ENCODE data around the gene NOL6. TPM values are rescaled to one million over a fixed set of nuclear protein-coding genes. Genes with fewer than 3 reads are reported as not detected.

The NOL6 gene
- total and polyA plus RNA-seq, 10 of the 15 experiments (the other 5 are each of a cell fraction or from before 2014, with no cell fraction given), result 8.3 to 53.2 (median 33.1) TPM

DNA sequence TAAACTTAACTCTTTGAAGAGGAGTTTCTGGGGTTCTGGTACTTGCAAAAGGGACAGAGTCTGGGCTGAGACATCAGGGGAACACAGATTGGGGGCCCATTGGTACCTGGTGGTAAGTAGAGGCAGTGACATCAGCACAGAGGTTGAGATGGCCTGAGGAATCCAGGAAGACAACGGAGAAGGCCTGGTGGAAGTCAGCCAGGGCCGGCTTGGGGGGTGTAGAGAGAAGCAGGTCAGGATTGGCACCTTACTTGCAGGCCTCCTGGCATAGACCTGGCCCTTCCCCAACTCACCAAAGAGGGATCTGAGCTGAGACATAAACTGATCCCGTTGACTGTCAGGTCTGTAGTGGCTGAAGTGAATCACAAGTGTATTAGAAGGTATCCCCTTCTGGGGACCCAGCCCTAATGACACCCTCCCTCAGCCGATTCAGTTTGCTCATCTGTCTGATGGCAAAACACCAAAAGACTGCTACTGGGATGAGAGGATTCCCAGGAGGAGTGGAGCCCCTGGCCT lies 5.5 kb downstream of the NOL6 start:
- RAD21 ChIA-PET (ENCODE audit: unreplicated experiment), result interaction anchor here (2.5 to 3.8 kb wide), 3 partner anchors 10 to 64 kb away, joined by 9 to 39 read pairs (median 18); no protein-coding TSS in a partner anchor
- Histone ChIP-seq H3K4me3 (no peak overlapping the region), H3K4me2 (ENCODE audit: control insufficient read depth, insufficient read depth) (no peak overlapping the region), H3K9me3 (replicated peaks; ENCODE audit: control insufficient read depth, insufficient read depth, low read length) (no peaks in the 10 kb centered on the region), H4K20me1 (ENCODE audit: control insufficient read depth, insufficient read depth) (no peaks in the 10 kb centered on the region), H3K27ac (ENCODE audit: control insufficient read depth, insufficient read depth) (no peak overlapping the region), H3K36me3 (ENCODE audit: control insufficient read depth in 2 of 2, insufficient read depth in 2 of 2, low read length in 1 of 2) (peaks cover 33 to 52% of the 10 kb centered on the region in 2 experiments), H2AFZ (ENCODE audit: control insufficient read depth, low read depth, low read length) (no peak overlapping the region), H3K4me1 (ENCODE audit: control insufficient read depth, insufficient read depth, low read length) (peaks cover 7% of the 10 kb centered on the region), H3K79me2 (ENCODE audit: control insufficient read depth, insufficient read depth, low read length) (peaks cover 16% of the 10 kb centered on the region), H3K9ac (ENCODE audit: control insufficient read depth, insufficient read depth, low read length) (no peak overlapping the region), H3K27me3 (replicated peaks in 1 of 2; ENCODE audit: control insufficient read depth in 2 of 2, insufficient read depth in 2 of 2, low read length in 1 of 2) (no peaks in the 10 kb centered on the region)
- no peak for DNase-seq (ENCODE audit: low read depth, low spot score)
- BruUV-seq (replicated peaks), result no TSS peak
- WGBS (ENCODE audit: insufficient coverage, insufficient replicate concordance, low lambda C conversion rate, missing lambda C conversion rate), result 80% methylated on average over 4 of the region's 4 CpGs
- no peak for FAIRE-seq
- POLR2A ChIA-PET, result no interaction called here
- no peak for TF ChIP-seq TCF7 (IDR thresholded peaks at IDR 0.05; ENCODE audit: borderline replicate concordance)
- TF ChIP-seq BCL11A (IDR thresholded peaks at IDR 0.05; ENCODE audit: low read depth, low read length), result no peak
- no peak for TF ChIP-seq ZSCAN29 (IDR thresholded peaks at IDR 0.05)
- no peak for TF ChIP-seq MYC (IDR thresholded peaks at IDR 0.05; ENCODE audit: insufficient read depth, insufficient read length, insufficient replicate concordance, low read length, severe bottlenecking)
- no peak for TF ChIP-seq FOXM1 (IDR thresholded peaks at IDR 0.05; ENCODE audit: low read depth, low read length)
- TF ChIP-seq, protein P1, sequence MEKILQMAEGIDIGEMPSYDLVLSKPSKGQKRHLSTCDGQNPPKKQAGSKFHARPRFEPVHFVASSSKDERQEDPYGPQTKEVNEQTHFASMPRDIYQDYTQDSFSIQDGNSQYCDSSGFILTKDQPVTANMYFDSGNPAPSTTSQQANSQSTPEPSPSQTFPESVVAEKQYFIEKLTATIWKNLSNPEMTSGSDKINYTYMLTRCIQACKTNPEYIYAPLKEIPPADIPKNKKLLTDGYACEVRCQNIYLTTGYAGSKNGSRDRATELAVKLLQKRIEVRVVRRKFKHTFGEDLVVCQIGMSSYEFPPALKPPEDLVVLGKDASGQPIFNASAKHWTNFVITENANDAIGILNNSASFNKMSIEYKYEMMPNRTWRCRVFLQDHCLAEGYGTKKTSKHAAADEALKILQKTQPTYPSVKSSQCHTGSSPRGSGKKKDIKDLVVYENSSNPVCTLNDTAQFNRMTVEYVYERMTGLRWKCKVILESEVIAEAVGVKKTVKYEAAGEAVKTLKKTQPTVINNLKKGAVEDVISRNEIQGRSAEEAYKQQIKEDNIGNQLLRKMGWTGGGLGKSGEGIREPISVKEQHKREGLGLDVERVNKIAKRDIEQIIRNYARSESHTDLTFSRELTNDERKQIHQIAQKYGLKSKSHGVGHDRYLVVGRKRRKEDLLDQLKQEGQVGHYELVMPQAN (conservative IDR thresholded peaks at IDR 0.05), result no peak
- TF ChIP-seq MTA3 (IDR thresholded peaks at IDR 0.05; ENCODE audit: borderline replicate concordance, low read length), result no peak
- no peak for TF ChIP-seq MEF2B (IDR thresholded peaks at IDR 0.05; ENCODE audit: partially characterized antibody, poor library complexity, severe bottlenecking)
- no peak for TF ChIP-seq HDGF (IDR thresholded peaks at IDR 0.05)
- no peak for TF ChIP-seq NR2C2 (IDR thresholded peaks at IDR 0.05; ENCODE audit: borderline replicate concordance, control insufficient read depth, insufficient read length, low read depth)
- TF ChIP-seq ZBED1 (IDR thresholded peaks at IDR 0.05; ENCODE audit: borderline replicate concordance), result no peak
- TF ChIP-seq CBFB (IDR thresholded peaks at IDR 0.05; ENCODE audit: low read depth), result no peak
- no peak for TF ChIP-seq WRNIP1 (IDR thresholded peaks at IDR 0.05; ENCODE audit: borderline replicate concordance, low read depth, low read length)
- no peak for TF ChIP-seq SMARCA5 (IDR thresholded peaks at IDR 0.05)
- TF ChIP-seq, protein P2, sequence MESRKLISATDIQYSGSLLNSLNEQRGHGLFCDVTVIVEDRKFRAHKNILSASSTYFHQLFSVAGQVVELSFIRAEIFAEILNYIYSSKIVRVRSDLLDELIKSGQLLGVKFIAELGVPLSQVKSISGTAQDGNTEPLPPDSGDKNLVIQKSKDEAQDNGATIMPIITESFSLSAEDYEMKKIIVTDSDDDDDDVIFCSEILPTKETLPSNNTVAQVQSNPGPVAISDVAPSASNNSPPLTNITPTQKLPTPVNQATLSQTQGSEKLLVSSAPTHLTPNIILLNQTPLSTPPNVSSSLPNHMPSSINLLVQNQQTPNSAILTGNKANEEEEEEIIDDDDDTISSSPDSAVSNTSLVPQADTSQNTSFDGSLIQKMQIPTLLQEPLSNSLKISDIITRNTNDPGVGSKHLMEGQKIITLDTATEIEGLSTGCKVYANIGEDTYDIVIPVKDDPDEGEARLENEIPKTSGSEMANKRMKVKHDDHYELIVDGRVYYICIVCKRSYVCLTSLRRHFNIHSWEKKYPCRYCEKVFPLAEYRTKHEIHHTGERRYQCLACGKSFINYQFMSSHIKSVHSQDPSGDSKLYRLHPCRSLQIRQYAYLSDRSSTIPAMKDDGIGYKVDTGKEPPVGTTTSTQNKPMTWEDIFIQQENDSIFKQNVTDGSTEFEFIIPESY (IDR thresholded peaks at IDR 0.05), result no peak
- TF ChIP-seq, protein P3, sequence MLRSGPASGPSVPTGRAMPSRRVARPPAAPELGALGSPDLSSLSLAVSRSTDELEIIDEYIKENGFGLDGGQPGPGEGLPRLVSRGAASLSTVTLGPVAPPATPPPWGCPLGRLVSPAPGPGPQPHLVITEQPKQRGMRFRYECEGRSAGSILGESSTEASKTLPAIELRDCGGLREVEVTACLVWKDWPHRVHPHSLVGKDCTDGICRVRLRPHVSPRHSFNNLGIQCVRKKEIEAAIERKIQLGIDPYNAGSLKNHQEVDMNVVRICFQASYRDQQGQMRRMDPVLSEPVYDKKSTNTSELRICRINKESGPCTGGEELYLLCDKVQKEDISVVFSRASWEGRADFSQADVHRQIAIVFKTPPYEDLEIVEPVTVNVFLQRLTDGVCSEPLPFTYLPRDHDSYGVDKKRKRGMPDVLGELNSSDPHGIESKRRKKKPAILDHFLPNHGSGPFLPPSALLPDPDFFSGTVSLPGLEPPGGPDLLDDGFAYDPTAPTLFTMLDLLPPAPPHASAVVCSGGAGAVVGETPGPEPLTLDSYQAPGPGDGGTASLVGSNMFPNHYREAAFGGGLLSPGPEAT (IDR thresholded peaks at IDR 0.05; ENCODE audit: low read depth), result no peak
- TF ChIP-seq ZZZ3 (IDR thresholded peaks at IDR 0.05; ENCODE audit: control insufficient read depth, insufficient read length, low read depth), result no peak
- CTCF ChIA-PET, result interaction anchor here (2.0 to 14.3 kb wide), 6 partner anchors 15 to 181 kb away, joined by 14 to 154 read pairs (median 41); no protein-coding TSS in a partner anchor
- intact Hi-C loops (cut with micrococcal nuclease; ENCODE audit: unreplicated experiment), result no loop called here
- SMC1A ChIA-PET (ENCODE audit: uncharacterized antibody, unreplicated experiment), result interaction anchor here (1.1 to 2.6 kb wide), 5 partner anchors 15 to 96 kb away, joined by 3 to 17 read pairs (median 4); no protein-coding TSS in a partner anchor
- in situ Hi-C loops (cut with MboI), result no loop called here
- no peak for ATAC-seq

All from GM12878 (cell line).